ENCODE results near the gene OR2T35. TPM values are rescaled to one million over a fixed set of nuclear protein-coding genes. Genes with fewer than 3 reads are reported as not detected.

OR2T35 gene
- total and polyA plus RNA-seq, 4 donors, result not detected

DNA sequence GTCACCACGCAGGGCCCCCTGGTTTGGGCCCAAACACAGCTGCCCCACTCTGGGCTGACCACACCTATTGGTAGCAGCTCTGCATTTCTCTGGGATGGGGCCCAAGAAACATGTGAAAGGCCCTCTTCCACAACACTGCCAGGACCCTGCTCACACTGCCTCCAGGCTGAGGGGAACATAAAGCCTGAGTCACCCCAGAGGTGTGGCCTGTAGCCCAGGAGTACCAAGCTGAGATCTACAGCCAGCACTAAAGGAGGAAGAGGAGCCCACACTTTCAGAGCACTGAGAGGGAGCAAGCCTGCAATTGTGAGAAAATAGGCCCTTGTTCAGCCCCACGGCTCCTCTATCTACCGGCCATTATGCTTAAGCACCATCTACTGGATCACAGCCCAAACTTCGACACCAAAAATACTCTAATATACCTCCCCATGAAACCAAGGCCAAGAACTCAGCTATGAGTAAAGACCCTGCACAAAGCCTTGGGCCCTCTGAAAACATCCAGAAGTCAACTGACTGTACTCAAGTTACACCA is 33.1 kb downstream of the OR2T35 start (continued):
- TF ChIP-seq, protein P1, sequence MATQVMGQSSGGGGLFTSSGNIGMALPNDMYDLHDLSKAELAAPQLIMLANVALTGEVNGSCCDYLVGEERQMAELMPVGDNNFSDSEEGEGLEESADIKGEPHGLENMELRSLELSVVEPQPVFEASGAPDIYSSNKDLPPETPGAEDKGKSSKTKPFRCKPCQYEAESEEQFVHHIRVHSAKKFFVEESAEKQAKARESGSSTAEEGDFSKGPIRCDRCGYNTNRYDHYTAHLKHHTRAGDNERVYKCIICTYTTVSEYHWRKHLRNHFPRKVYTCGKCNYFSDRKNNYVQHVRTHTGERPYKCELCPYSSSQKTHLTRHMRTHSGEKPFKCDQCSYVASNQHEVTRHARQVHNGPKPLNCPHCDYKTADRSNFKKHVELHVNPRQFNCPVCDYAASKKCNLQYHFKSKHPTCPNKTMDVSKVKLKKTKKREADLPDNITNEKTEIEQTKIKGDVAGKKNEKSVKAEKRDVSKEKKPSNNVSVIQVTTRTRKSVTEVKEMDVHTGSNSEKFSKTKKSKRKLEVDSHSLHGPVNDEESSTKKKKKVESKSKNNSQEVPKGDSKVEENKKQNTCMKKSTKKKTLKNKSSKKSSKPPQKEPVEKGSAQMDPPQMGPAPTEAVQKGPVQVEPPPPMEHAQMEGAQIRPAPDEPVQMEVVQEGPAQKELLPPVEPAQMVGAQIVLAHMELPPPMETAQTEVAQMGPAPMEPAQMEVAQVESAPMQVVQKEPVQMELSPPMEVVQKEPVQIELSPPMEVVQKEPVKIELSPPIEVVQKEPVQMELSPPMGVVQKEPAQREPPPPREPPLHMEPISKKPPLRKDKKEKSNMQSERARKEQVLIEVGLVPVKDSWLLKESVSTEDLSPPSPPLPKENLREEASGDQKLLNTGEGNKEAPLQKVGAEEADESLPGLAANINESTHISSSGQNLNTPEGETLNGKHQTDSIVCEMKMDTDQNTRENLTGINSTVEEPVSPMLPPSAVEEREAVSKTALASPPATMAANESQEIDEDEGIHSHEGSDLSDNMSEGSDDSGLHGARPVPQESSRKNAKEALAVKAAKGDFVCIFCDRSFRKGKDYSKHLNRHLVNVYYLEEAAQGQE (IDR thresholded peaks at IDR 0.05), result no peak
- TF ChIP-seq FOXA2 (IDR thresholded peaks at IDR 0.05), result no peak

GRCh38 chr1:248610301-248610700 is 34.8 kb downstream of the OR2T35 start:
- Histone ChIP-seq H3K9me3 (ENCODE audit: control insufficient read depth in 4 of 4, low read length in 3 of 4) (no peaks in the 10 kb centered on the region), H3K4me1 (ENCODE audit: control insufficient read depth in 4 of 4, insufficient read depth in 4 of 4, low read length in 3 of 4) (no peaks in the 10 kb centered on the region), H3K9ac (ENCODE audit: low read depth in 1 of 2, low read length in 2 of 2) (no peak overlapping the region), H3K27ac (ENCODE audit: low read depth in 1 of 2, low read length in 2 of 2) (no peak overlapping the region), H3K27me3 (ENCODE audit: control insufficient read depth in 4 of 4, insufficient read depth in 4 of 4, low read length in 3 of 4) (peaks cover 0 to 2% (median 0%) of the 10 kb centered on the region in 4 donors), H3K4me3 (ENCODE audit: low read depth in 1 of 3, low read length in 3 of 3) (no peak overlapping the region), H3K36me3 (ENCODE audit: control insufficient read depth in 4 of 4, insufficient read depth in 3 of 4, low read depth in 1 of 4, low read length in 3 of 4) (no peaks in the 10 kb centered on the region)
- 33% methylated on average over 3 of the region's 3 CpGs for WGBS
- no peak for TF ChIP-seq FOXA1 (IDR thresholded peaks at IDR 0.05)
- no peak for DNase-seq (ENCODE audit: low spot score)

DNA sequence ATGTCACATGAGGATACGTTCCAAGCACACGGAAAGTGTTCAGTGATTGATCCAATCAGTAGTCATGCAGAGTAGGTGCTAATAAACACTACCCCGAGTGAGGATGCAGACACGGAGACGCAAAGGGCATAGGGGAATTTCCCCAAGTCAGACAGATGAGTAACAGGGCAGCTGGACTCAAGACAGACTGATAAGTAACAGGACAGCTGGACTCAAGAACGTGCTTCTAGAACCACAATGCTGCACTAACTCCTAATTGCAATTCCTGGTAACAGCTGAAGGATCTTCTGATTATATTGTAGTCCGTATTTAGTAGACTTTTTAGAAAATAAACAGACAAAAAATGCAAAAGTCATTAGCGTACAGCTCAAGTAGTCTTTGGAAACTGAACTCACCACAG is 45.7 kb downstream of the OR2T35 start:
- Histone ChIP-seq H3K4me1 (ENCODE audit: control insufficient read depth in 4 of 4, insufficient read depth in 4 of 4, low read length in 3 of 4) (no peaks in the 10 kb centered on the region), H3K27me3 (ENCODE audit: control insufficient read depth in 4 of 4, insufficient read depth in 4 of 4, low read length in 3 of 4) (peaks cover 0 to 5% (median under 1%) of the 10 kb centered on the region in 4 donors), H3K9me3 (ENCODE audit: control insufficient read depth in 4 of 4, low read length in 3 of 4) (peaks cover 0 to 3% (median 0%) of the 10 kb centered on the region in 4 donors), H3K36me3 (ENCODE audit: control insufficient read depth in 4 of 4, insufficient read depth in 3 of 4, low read depth in 1 of 4, low read length in 3 of 4) (no peaks in the 10 kb centered on the region), H3K27ac (ENCODE audit: low read depth in 1 of 2, low read length in 2 of 2) (no peak overlapping the region), H3K9ac (ENCODE audit: low read depth in 1 of 2, low read length in 2 of 2) (no peak overlapping the region), H3K4me3 (ENCODE audit: low read depth in 1 of 3, low read length in 3 of 3) (no peak overlapping the region)
- DNase-seq (ENCODE audit: low spot score), result no peak
- 68% methylated on average over 8 of the region's 8 CpGs for WGBS
- TF ChIP-seq YY1 (IDR thresholded peaks at IDR 0.05), result no peak
- TF ChIP-seq, protein P2, sequence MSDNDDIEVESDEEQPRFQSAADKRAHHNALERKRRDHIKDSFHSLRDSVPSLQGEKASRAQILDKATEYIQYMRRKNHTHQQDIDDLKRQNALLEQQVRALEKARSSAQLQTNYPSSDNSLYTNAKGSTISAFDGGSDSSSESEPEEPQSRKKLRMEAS (IDR thresholded peaks at IDR 0.05), result no peak
- no peak for TF ChIP-seq HNF4G (IDR thresholded peaks at IDR 0.05)
- TF ChIP-seq, protein P1 (IDR thresholded peaks at IDR 0.05), result no peak
- no peak for TF ChIP-seq RAD21 (IDR thresholded peaks at IDR 0.05)
- no peak for TF ChIP-seq HNF4A (conservative IDR thresholded peaks at IDR 0.05)
- no peak for TF ChIP-seq GABPA (IDR thresholded peaks at IDR 0.05 in 1 of 2, conservative IDR thresholded peaks at IDR 0.05 in 1 of 2)
- TF ChIP-seq FOXA1 (IDR thresholded peaks at IDR 0.05), result no peak
- no peak for TF ChIP-seq TAF1 (conservative IDR thresholded peaks at IDR 0.05)
